A673 (cell line): Measurements from ENCODE around the gene ZNF445. TPM values are rescaled to one million over a fixed set of nuclear protein-coding genes. Genes with fewer than 3 reads are reported as not detected.

Experiments used
- BruUV-seq: library from RNA; stranded (reverse); fragments of 400-500 nt; replicated peaks from 2 replicates; lab custom pipeline; 2021; lab: Mats Ljungman, UMichigan
- CTCF ChIA-PET: fragments of 300-600 bp; sonication (Branson Sonifier 250); formaldehyde crosslinking; loops from one replicate; lab custom pipeline; 2022; ENCODE audit warnings: antibody characterized with exemption; lab: Charles Lee
- POLR2A ChIA-PET: fragments of 300-600 bp; sonication (Branson Sonifier 250); formaldehyde crosslinking; loops from one replicate; lab custom pipeline; 2022; ENCODE audit warnings: antibody characterized with exemption; ENCODE audit not compliant: low non-redundant PET; lab: Charles Lee
- DNase-seq: peaks from one replicate; pipeline ENCODE4 v3.0.0-alpha.2; 2015; ENCODE audit warnings: low spot score
- H3K27ac ChIP-seq: fragments of 200-600 bp; sonication (generic); 2 replicates; pipeline ENCODE4 v1.5.1; 2016; ENCODE audit warnings: mixed run types, low read depth, mild to moderate bottlenecking, mixed read lengths, antibody characterized with exemption, low read length; ENCODE audit not compliant: poor library complexity, severe bottlenecking
- H3K27me3 ChIP-seq: fragments of 200-600 bp; sonication (generic); replicated peaks from 2 replicates; pipeline ENCODE4 v1.6.1; 2017; ENCODE audit warnings: mixed run types, low read depth, mild to moderate bottlenecking, mixed read lengths, antibody characterized with exemption, low read length; ENCODE audit not compliant: insufficient read depth, poor library complexity
- H3K36me3 ChIP-seq: fragments of 200-600 bp; sonication (generic); 2 replicates; pipeline ENCODE4 v1.6.1; 2016; ENCODE audit warnings: mixed run types, mild to moderate bottlenecking, mixed read lengths, antibody characterized with exemption, low read length; ENCODE audit not compliant: insufficient read depth, poor library complexity, severe bottlenecking
- H3K4me1 ChIP-seq: fragments of 200-600 bp; sonication (generic); 2 replicates; pipeline ENCODE4 v1.6.1; 2017; ENCODE audit warnings: mixed run types, mild to moderate bottlenecking, mixed read lengths, antibody characterized with exemption, low read length; ENCODE audit not compliant: insufficient read depth, poor library complexity, severe bottlenecking
- H3K4me3 ChIP-seq: fragments of 200-600 bp; sonication (generic); 2 replicates; pipeline ENCODE4 v1.5.1; 2016; ENCODE audit warnings: low read depth, mixed run types, mild to moderate bottlenecking, mixed read lengths, low read length; ENCODE audit not compliant: poor library complexity, severe bottlenecking
- H3K9me3 ChIP-seq: fragments of 200-600 bp; sonication (generic); 2 replicates; pipeline ENCODE4 v1.6.1; 2016; ENCODE audit warnings: mixed run types, low read depth, mild to moderate bottlenecking, mixed read lengths, antibody characterized with exemption, low read length; ENCODE audit not compliant: poor library complexity, severe bottlenecking
- CTCF ChIP-seq: fragments of 300-800, 200-600 bp; sonication (generic); conservative IDR thresholded peaks from 2 replicates; pipeline ENCODE4 v1.5.1; 2017; ENCODE audit warnings: low read depth, mild to moderate bottlenecking, antibody characterized with exemption, low read length, moderate library complexity, mixed read lengths
- EZH2 ChIP-seq: fragments of 200-600 bp; sonication (generic); IDR thresholded peaks from 2 replicates; pipeline ENCODE4 v1.6.1; 2017; ENCODE audit warnings: borderline replicate concordance, low read depth, mild to moderate bottlenecking, mixed read lengths, antibody characterized with exemption, low read length; ENCODE audit not compliant: poor library complexity, severe bottlenecking
- intact Hi-C: fragments of 100-400 bp; cut with micrococcal nuclease; formaldehyde crosslinking; loops from one replicate; pipeline ENCODE4 v1.10.0; 2022; ENCODE audit not compliant: unreplicated experiment
- total RNA-seq: library from RNA; stranded (reverse); gene quantifications from 2 replicates; pipeline ENCODE4 v1.2.3, GENCODE V29; 2021

The ZNF445 gene
- total RNA-seq, 1 experiment from 2014 or later: 18.6 TPM

- TF ChIP-seq EZH2 (no peak), CTCF (no peak)
- Histone ChIP-seq H3K4me3 (no peak overlapping the region), H3K9me3 (no peaks in the 10 kb centered on the region), H3K27ac (no peak overlapping the region), H3K4me1 (no peaks in the 10 kb centered on the region), H3K36me3 (no peaks in the 10 kb centered on the region), H3K27me3 (no peaks in the 10 kb centered on the region)
- intact Hi-C loops: no loop called here
- CTCF ChIA-PET: no interaction called here
- no peak for DNase-seq
- no TSS peak for BruUV-seq
- POLR2A ChIA-PET: no interaction called here
Measured at GRCh38 chr3:44482721-44483120, 5.3 kb upstream of the ZNF445 start.

DNA sequence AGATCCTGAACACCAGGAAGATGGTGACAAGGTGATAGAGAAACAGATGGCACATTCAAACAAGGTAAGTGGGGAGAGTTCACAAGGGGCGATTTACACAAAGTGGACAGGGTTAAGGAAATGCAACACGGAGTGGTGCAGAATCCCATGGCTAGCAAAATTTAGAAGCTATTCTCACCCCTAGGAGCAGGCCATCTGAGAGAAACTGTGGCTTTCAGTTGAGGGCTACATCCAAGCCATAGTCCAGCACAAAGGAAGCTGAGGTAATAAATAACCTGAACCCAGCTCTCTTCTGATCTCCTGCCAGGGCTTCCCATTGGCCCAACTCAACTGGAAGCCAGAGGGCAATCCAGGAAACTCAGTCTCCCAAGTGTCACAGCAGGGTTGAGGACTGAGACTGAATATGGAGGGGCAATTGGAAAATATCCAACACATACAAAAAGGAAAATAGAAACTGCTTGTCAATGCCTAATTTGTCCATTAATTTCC lies 1.2 kb upstream of the ZNF445 start:
- ChIA-PET CTCF (no interaction called here), POLR2A (no interaction called here)
- H3K9me3 ChIP-seq: no peaks in the 10 kb centered on the region
- TF ChIP-seq CTCF: no peak
- no peak for TF ChIP-seq EZH2
- no peak overlapping the region for H3K27ac ChIP-seq
- H3K36me3 ChIP-seq: no peaks in the 10 kb centered on the region
- no TSS peak for BruUV-seq
- intact Hi-C loops: no loop called here
- DNase-seq: no peak
- H3K4me1 ChIP-seq: no peaks in the 10 kb centered on the region
- H3K4me3 ChIP-seq: no peak overlapping the region
- no peaks in the 10 kb centered on the region for H3K27me3 ChIP-seq

DNA sequence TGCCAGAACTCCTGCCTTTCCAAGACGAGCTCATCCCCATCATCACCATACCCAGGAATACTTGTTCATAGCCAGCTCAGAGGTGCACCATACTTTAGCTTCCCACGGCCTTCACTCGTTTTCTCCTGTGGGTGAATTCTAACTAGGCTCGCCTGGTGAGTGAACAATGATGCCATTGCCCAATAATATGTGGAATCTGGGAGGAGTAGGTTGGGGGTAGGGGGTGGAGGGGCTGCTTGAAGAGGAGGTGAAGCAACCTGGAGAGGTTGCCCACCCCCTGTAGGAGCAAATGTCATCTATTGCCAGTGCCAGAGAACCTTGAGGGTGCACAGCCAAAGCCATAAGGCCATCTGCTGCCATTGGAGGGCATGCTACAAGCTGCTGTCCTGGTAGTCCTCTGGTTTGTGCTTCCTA lies 592 bp upstream of the ZNF445 start:
- Histone ChIP-seq H3K27me3 (no peaks in the 10 kb centered on the region), H3K4me3 (peak overlapping the region; percentile 67), H3K36me3 (no peaks in the 10 kb centered on the region), H3K9me3 (no peaks in the 10 kb centered on the region), H3K27ac (peak overlapping the region; percentile 59), H3K4me1 (no peaks in the 10 kb centered on the region)
- POLR2A ChIA-PET: no interaction called here
- no peak for DNase-seq
- no peak for TF ChIP-seq EZH2
- TF ChIP-seq CTCF: no peak
- intact Hi-C loops: no loop called here
- no TSS peak for BruUV-seq
- CTCF ChIA-PET: no interaction called here
